ENCODE measurements around the gene MTERF4. TPM values are rescaled to one million over a fixed set of nuclear protein-coding genes. Genes with fewer than 3 reads are reported as not detected.

The MTERF4 gene
- total and polyA plus RNA-seq, 4 donors = 24.4 to 38.4 (median 31.4) TPM

- Histone ChIP-seq H3K4me1 (ENCODE audit: control insufficient read depth in 1 of 2, insufficient read depth in 2 of 2, low read length in 2 of 2) (no peaks in the 10 kb centered on the region), H3K9me3 (ENCODE audit: control insufficient read depth, low read length) (no peaks in the 10 kb centered on the region), H3K36me3 (ENCODE audit: control insufficient read depth in 1 of 2, insufficient read depth in 2 of 2, low read length in 1 of 2) (no peaks in the 10 kb centered on the region), H3K4me3 (ENCODE audit: low read length in 2 of 2) (no peak overlapping the region), H3K27me3 (ENCODE audit: control insufficient read depth in 1 of 2, insufficient read depth in 2 of 2, low read length in 1 of 2) (no peaks in the 10 kb centered on the region), H3K27ac (ENCODE audit: low read depth in 1 of 2, low read length in 2 of 2) (no peak overlapping the region)
- WGBS, 2 donors = 90 to 92% methylated on average over 12 of the region's 12 CpGs
- peak in 1 of 2 donors; percentile 57 for DNase-seq
- intact Hi-C loops (cut with DNase I) = no loop called here
- ATAC-seq (ENCODE audit: low FRiP score) = no peak
Measured at GRCh38 chr2:241129086-241129871, 27.2 kb upstream of the MTERF4 start.

- no peaks in the 10 kb centered on the region for H3K27me3 ChIP-seq (ENCODE audit: control insufficient read depth in 1 of 2, insufficient read depth in 2 of 2, low read length in 1 of 2)
- no peak overlapping the region for H3K27ac ChIP-seq (ENCODE audit: low read depth in 1 of 2, low read length in 2 of 2)
- intact Hi-C loops (cut with DNase I) = no loop called here
- no peaks in the 10 kb centered on the region for H3K9me3 ChIP-seq (ENCODE audit: control insufficient read depth, low read length)
- no peak overlapping the region for H3K4me3 ChIP-seq (ENCODE audit: low read length in 2 of 2)
- WGBS, 2 donors = 97% methylated on average over 8 of the region's 8 CpGs
- no peak for ATAC-seq (ENCODE audit: low FRiP score)
- DNase-seq = peak in 1 of 2 donors; percentile 44
- no peaks in the 10 kb centered on the region for H3K36me3 ChIP-seq (ENCODE audit: control insufficient read depth in 1 of 2, insufficient read depth in 2 of 2, low read length in 1 of 2)
- H3K4me1 ChIP-seq (ENCODE audit: control insufficient read depth in 1 of 2, insufficient read depth in 2 of 2, low read length in 2 of 2) = no peaks in the 10 kb centered on the region
Measured at GRCh38 chr2:241128266-241128665, 26.2 kb upstream of the MTERF4 start.

- Histone ChIP-seq H3K4me3 (ENCODE audit: low read length in 2 of 2) (no peak overlapping the region), H3K9me3 (ENCODE audit: control insufficient read depth, low read length) (no peaks in the 10 kb centered on the region), H3K27me3 (ENCODE audit: control insufficient read depth in 1 of 2, insufficient read depth in 2 of 2, low read length in 1 of 2) (no peaks in the 10 kb centered on the region), H3K36me3 (ENCODE audit: control insufficient read depth in 1 of 2, insufficient read depth in 2 of 2, low read length in 1 of 2) (no peaks in the 10 kb centered on the region), H3K27ac (ENCODE audit: low read depth in 1 of 2, low read length in 2 of 2) (no peak overlapping the region), H3K4me1 (ENCODE audit: control insufficient read depth in 1 of 2, insufficient read depth in 2 of 2, low read length in 2 of 2) (no peaks in the 10 kb centered on the region)
- DNase-seq (peak in 1 of 2 donors; percentile 61), ATAC-seq (ENCODE audit: low FRiP score) (peak; percentile 27)
- 96% methylated on average over 18 of the region's 18 CpGs for WGBS, 2 donors
- intact Hi-C loops (cut with DNase I) = no loop called here
Measured at GRCh38 chr2:241126771-241127202, 24.7 kb upstream of the MTERF4 start.

GRCh38 chr2:241126201-241126611 is 24.1 kb upstream of the MTERF4 start:
- no peaks in the 10 kb centered on the region for H3K27me3 ChIP-seq (ENCODE audit: control insufficient read depth in 1 of 2, insufficient read depth in 2 of 2, low read length in 1 of 2)
- intact Hi-C loops (cut with DNase I) = no loop called here
- H3K36me3 ChIP-seq (ENCODE audit: control insufficient read depth in 1 of 2, insufficient read depth in 2 of 2, low read length in 1 of 2) = no peaks in the 10 kb centered on the region
- H3K27ac ChIP-seq (ENCODE audit: low read depth in 1 of 2, low read length in 2 of 2) = no peak overlapping the region
- ATAC-seq (ENCODE audit: low FRiP score) (peak; percentile 39), DNase-seq (peak in 1 of 2 donors; percentile 41)
- WGBS, 2 donors = 91 to 92% methylated on average over 21 of the region's 21 CpGs
- H3K9me3 ChIP-seq (ENCODE audit: control insufficient read depth, low read length) = no peaks in the 10 kb centered on the region
- no peak overlapping the region for H3K4me3 ChIP-seq (ENCODE audit: low read length in 2 of 2)
- H3K4me1 ChIP-seq (ENCODE audit: control insufficient read depth in 1 of 2, insufficient read depth in 2 of 2, low read length in 2 of 2) = no peaks in the 10 kb centered on the region

GRCh38 chr2:241125626-241126025 is 23.5 kb upstream of the MTERF4 start:
- DNase-seq = peak in 1 of 2 donors; percentile 62
- no peak for ATAC-seq (ENCODE audit: low FRiP score)

GRCh38 chr2:241123816-241124536 is 21.9 kb upstream of the MTERF4 start:
- no peak overlapping the region for H3K4me3 ChIP-seq (ENCODE audit: low read length in 2 of 2)
- intact Hi-C loops (cut with DNase I) = no loop called here
- 76 to 88% methylated on average over 16 of the region's 16 CpGs for WGBS, 2 donors
- DNase-seq = peak in 1 of 2 donors; percentile 58
- no peak overlapping the region for H3K27ac ChIP-seq (ENCODE audit: low read depth in 1 of 2, low read length in 2 of 2)
- H3K36me3 ChIP-seq (ENCODE audit: control insufficient read depth in 1 of 2, insufficient read depth in 2 of 2, low read length in 1 of 2) = no peaks in the 10 kb centered on the region
- no peaks in the 10 kb centered on the region for H3K27me3 ChIP-seq (ENCODE audit: control insufficient read depth in 1 of 2, insufficient read depth in 2 of 2, low read length in 1 of 2)
- ATAC-seq (ENCODE audit: low FRiP score) = no peak
- no peaks in the 10 kb centered on the region for H3K4me1 ChIP-seq (ENCODE audit: control insufficient read depth in 1 of 2, insufficient read depth in 2 of 2, low read length in 2 of 2)
- no peaks in the 10 kb centered on the region for H3K9me3 ChIP-seq (ENCODE audit: control insufficient read depth, low read length)

More at GRCh38 chr2:241125626-241126025, 23.5 kb upstream of the MTERF4 start:
- Histone ChIP-seq H3K4me1 (ENCODE audit: control insufficient read depth in 1 of 2, insufficient read depth in 2 of 2, low read length in 2 of 2) (no peaks in the 10 kb centered on the region), H3K27ac (ENCODE audit: low read depth in 1 of 2, low read length in 2 of 2) (no peak overlapping the region), H3K4me3 (ENCODE audit: low read length in 2 of 2) (no peak overlapping the region), H3K36me3 (ENCODE audit: control insufficient read depth in 1 of 2, insufficient read depth in 2 of 2, low read length in 1 of 2) (no peaks in the 10 kb centered on the region), H3K9me3 (ENCODE audit: control insufficient read depth, low read length) (no peaks in the 10 kb centered on the region), H3K27me3 (ENCODE audit: control insufficient read depth in 1 of 2, insufficient read depth in 2 of 2, low read length in 1 of 2) (no peaks in the 10 kb centered on the region)
- intact Hi-C loops (cut with DNase I) = no loop called here
- WGBS, 2 donors = 94% methylated on average over 13 of the region's 13 CpGs

- H3K4me3 ChIP-seq (ENCODE audit: low read length in 2 of 2) = no peak overlapping the region
- no peak overlapping the region for H3K27ac ChIP-seq (ENCODE audit: low read depth in 1 of 2, low read length in 2 of 2)
- no peaks in the 10 kb centered on the region for H3K27me3 ChIP-seq (ENCODE audit: control insufficient read depth in 1 of 2, insufficient read depth in 2 of 2, low read length in 1 of 2)
- H3K36me3 ChIP-seq (ENCODE audit: control insufficient read depth in 1 of 2, insufficient read depth in 2 of 2, low read length in 1 of 2) = no peaks in the 10 kb centered on the region
- no peaks in the 10 kb centered on the region for H3K4me1 ChIP-seq (ENCODE audit: control insufficient read depth in 1 of 2, insufficient read depth in 2 of 2, low read length in 2 of 2)
- DNase-seq (no peak), ATAC-seq (ENCODE audit: low FRiP score) (no peak)
- intact Hi-C loops (cut with DNase I) = no loop called here
- H3K9me3 ChIP-seq (ENCODE audit: control insufficient read depth, low read length) = no peaks in the 10 kb centered on the region
- WGBS, 2 donors = 96 to 97% methylated on average over 19 of the region's 19 CpGs
Measured at GRCh38 chr2:241122376-241123002, 20.4 kb upstream of the MTERF4 start.

- WGBS, 2 donors = 95% methylated on average over 5 of the region's 5 CpGs
- no peak for ATAC-seq (ENCODE audit: low FRiP score)
- no peaks in the 10 kb centered on the region for H3K27me3 ChIP-seq (ENCODE audit: control insufficient read depth in 1 of 2, insufficient read depth in 2 of 2, low read length in 1 of 2)
- H3K4me1 ChIP-seq (ENCODE audit: control insufficient read depth in 1 of 2, insufficient read depth in 2 of 2, low read length in 2 of 2) = no peaks in the 10 kb centered on the region
- intact Hi-C loops (cut with DNase I) = no loop called here
- no peak for DNase-seq
- H3K27ac ChIP-seq (ENCODE audit: low read depth in 1 of 2, low read length in 2 of 2) = no peak overlapping the region
- H3K36me3 ChIP-seq (ENCODE audit: control insufficient read depth in 1 of 2, insufficient read depth in 2 of 2, low read length in 1 of 2) = no peaks in the 10 kb centered on the region
- H3K4me3 ChIP-seq (ENCODE audit: low read length in 2 of 2) = no peak overlapping the region
- no peaks in the 10 kb centered on the region for H3K9me3 ChIP-seq (ENCODE audit: control insufficient read depth, low read length)
Measured at GRCh38 chr2:241121008-241121407, 18.9 kb upstream of the MTERF4 start.
